ENCODE results near the gene NRCAM.

The NRCAM gene

GRCh38 chr7:108498481-108498880 lies 42.2 kb upstream of the NRCAM start:
- H2AFZ ChIP-seq (ENCODE audit: low read depth, low read length): no peak overlapping the region
- TF ChIP-seq EZH2phosphoT487 (IDR thresholded peaks at IDR 0.05; ENCODE audit: low read depth) (no peak), CTCF (IDR thresholded peaks at IDR 0.05; ENCODE audit: low read depth, low read length) (no peak)
- H4K20me1 ChIP-seq (ENCODE audit: insufficient read depth, low read length): no peaks in the 10 kb centered on the region
- no peak overlapping the region for H3K27ac ChIP-seq (ENCODE audit: low read length)
- no peak overlapping the region for H3K4me3 ChIP-seq (ENCODE audit: low read length)
- H3K4me1 ChIP-seq (ENCODE audit: low read length): peaks cover 10% of the 10 kb centered on the region
- no peaks in the 10 kb centered on the region for H3K27me3 ChIP-seq (ENCODE audit: low read depth, low read length)
- no peaks in the 10 kb centered on the region for H3K79me2 ChIP-seq (ENCODE audit: low read length)
- no peak overlapping the region for H3K9ac ChIP-seq (ENCODE audit: low read length)
- H3K9me3 ChIP-seq (ENCODE audit: insufficient read depth, low read length): no peaks in the 10 kb centered on the region
- no peak overlapping the region for H3K4me2 ChIP-seq (ENCODE audit: low read length)
- no peaks in the 10 kb centered on the region for H3K36me3 ChIP-seq (replicated peaks; ENCODE audit: low read depth, low read length)

GRCh38 chr7:108497082-108497725 lies 41.0 kb upstream of the NRCAM start:
- Histone ChIP-seq H4K20me1 (ENCODE audit: insufficient read depth, low read length) (no peaks in the 10 kb centered on the region), H3K9ac (ENCODE audit: low read length) (no peak overlapping the region), H3K27ac (ENCODE audit: low read length) (no peak overlapping the region), H3K4me2 (ENCODE audit: low read length) (no peak overlapping the region), H2AFZ (ENCODE audit: low read depth, low read length) (no peak overlapping the region), H3K4me1 (ENCODE audit: low read length) (no peaks in the 10 kb centered on the region), H3K9me3 (ENCODE audit: insufficient read depth, low read length) (no peaks in the 10 kb centered on the region), H3K79me2 (ENCODE audit: low read length) (no peaks in the 10 kb centered on the region), H3K27me3 (ENCODE audit: low read depth, low read length) (no peaks in the 10 kb centered on the region), H3K36me3 (replicated peaks; ENCODE audit: low read depth, low read length) (no peaks in the 10 kb centered on the region), H3K4me3 (ENCODE audit: low read length) (no peak overlapping the region)
- TF ChIP-seq EZH2phosphoT487 (IDR thresholded peaks at IDR 0.05; ENCODE audit: low read depth) (no peak), CTCF (IDR thresholded peaks at IDR 0.05; ENCODE audit: low read depth, low read length) (peak; percentile 90)

GRCh38 chr7:108492742-108493141 lies 36.5 kb upstream of the NRCAM start:
- Histone ChIP-seq H4K20me1 (ENCODE audit: insufficient read depth, low read length) (no peaks in the 10 kb centered on the region), H3K27me3 (ENCODE audit: low read depth, low read length) (no peaks in the 10 kb centered on the region), H3K9ac (ENCODE audit: low read length) (no peak overlapping the region), H3K79me2 (ENCODE audit: low read length) (no peaks in the 10 kb centered on the region), H2AFZ (ENCODE audit: low read depth, low read length) (no peak overlapping the region), H3K4me1 (ENCODE audit: low read length) (peaks cover 7% of the 10 kb centered on the region; the same call in 1 of the 2 replicates), H3K4me3 (ENCODE audit: low read length) (no peak overlapping the region), H3K4me2 (ENCODE audit: low read length) (no peak overlapping the region), H3K27ac (ENCODE audit: low read length) (no peak overlapping the region), H3K9me3 (ENCODE audit: insufficient read depth, low read length) (no peaks in the 10 kb centered on the region), H3K36me3 (replicated peaks; ENCODE audit: low read depth, low read length) (no peaks in the 10 kb centered on the region)
- TF ChIP-seq CTCF (IDR thresholded peaks at IDR 0.05; ENCODE audit: low read depth, low read length) (no peak), EZH2phosphoT487 (IDR thresholded peaks at IDR 0.05; ENCODE audit: low read depth) (no peak)

- peaks cover 7% of the 10 kb centered on the region; the same call in 1 of the 2 replicates for H3K4me1 ChIP-seq (ENCODE audit: low read length)
- H3K27ac ChIP-seq (ENCODE audit: low read length): no peak overlapping the region
- no peak overlapping the region for H3K4me2 ChIP-seq (ENCODE audit: low read length)
- H3K9ac ChIP-seq (ENCODE audit: low read length): no peak overlapping the region
- no peaks in the 10 kb centered on the region for H3K79me2 ChIP-seq (ENCODE audit: low read length)
- H3K4me3 ChIP-seq (ENCODE audit: low read length): no peak overlapping the region
- no peaks in the 10 kb centered on the region for H3K27me3 ChIP-seq (ENCODE audit: low read depth, low read length)
- no peaks in the 10 kb centered on the region for H3K9me3 ChIP-seq (ENCODE audit: insufficient read depth, low read length)
- H2AFZ ChIP-seq (ENCODE audit: low read depth, low read length): no peak overlapping the region
- H3K36me3 ChIP-seq (replicated peaks; ENCODE audit: low read depth, low read length): no peaks in the 10 kb centered on the region
- TF ChIP-seq CTCF (IDR thresholded peaks at IDR 0.05; ENCODE audit: low read depth, low read length) (0 out of 2 replicates have a peak, but pooled peaks have one; percentile 16), EZH2phosphoT487 (IDR thresholded peaks at IDR 0.05; ENCODE audit: low read depth) (no peak)
- H4K20me1 ChIP-seq (ENCODE audit: insufficient read depth, low read length): no peaks in the 10 kb centered on the region
Measured at GRCh38 chr7:108488768-108489538, 32.7 kb upstream of the NRCAM start.

All from OCI-LY3 (cell line).